HG02981 (cell line): ENCODE data around the gene ASTN2.

ENCODE experiments used
- ATAC-seq: cut with Tn5 transposase; IDR thresholded peaks from one replicate; pipeline ENCODE4 v1.9.1; 2021; ENCODE audit warnings: mild to moderate bottlenecking, moderate library complexity; ENCODE audit not compliant: unreplicated experiment

ASTN2 gene

DNA sequence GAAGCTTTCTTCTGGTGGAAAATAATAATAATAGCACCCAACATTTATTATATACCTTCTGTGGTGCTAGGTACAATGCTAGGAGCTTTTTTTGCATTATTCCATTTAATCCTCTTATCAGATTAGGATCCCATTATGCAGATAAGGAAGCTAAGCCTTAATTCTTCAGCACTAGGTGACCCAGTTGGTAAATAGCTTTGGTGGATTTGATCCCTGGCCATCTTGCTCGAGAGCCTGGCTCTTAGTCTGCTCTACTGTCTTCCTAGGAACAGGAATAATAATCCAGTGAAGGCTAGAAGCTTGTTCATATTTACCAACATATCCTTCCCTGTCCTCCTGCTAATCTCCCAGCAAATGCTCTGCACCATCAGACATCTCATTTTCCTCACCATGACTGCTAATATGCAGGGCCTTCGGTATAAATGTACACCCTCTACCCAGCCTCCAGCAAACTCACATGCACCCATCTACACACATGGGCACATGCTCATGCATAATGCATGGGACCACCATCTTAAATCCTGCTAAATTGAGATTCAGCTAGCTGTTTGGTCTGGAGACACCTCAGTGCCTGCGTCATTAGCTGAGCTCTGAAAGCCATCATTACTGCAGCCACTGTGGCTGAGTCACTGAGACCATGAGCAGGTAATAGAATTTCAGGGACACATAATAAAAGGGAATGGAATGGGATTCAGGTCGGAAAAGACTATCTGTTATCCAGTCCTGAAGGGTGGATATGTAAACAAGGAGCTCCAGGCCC is 640.3 kb downstream of the ASTN2 start:
- no peak for ATAC-seq

DNA sequence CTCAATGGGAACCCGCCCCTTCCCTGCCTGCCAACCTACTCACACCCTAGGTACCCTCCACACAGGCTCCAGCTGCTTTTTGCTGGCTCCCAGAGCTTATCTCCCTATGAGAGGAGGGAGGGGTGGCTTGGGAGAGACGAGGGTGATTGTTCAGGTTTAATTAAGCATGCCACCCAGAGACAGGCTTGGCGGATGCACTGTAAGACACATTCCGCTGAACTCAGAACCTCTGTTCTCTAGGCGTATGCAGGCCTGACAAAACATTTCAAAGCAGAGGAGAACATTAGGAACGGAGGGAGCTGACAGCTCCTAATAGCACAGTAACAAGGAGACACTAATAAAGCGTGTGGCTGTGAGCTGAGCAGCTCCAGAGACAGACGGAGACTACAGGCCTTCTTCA is 647.6 kb downstream of the ASTN2 start:
- ATAC-seq = no peak

DNA sequence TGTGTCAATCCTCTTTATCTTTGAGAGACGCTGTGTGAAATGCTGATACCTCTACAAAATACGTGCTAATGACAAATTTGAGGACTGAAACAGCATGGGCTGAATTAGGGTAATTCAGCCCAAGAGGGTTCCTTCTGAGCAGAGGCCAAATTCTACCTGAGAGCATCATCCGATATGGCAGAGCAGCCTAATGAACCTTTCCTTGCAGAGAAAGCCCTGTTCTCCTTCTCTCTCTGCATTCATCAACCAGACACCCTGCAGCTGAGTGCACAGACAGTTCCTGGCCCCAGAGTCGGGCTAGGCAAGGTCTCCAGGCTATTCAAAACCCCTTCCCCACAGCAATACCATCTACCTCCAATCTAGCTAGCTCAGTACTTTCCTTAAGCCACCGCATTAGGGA is 649.8 kb downstream of the ASTN2 start:
- ATAC-seq = no peak

DNA sequence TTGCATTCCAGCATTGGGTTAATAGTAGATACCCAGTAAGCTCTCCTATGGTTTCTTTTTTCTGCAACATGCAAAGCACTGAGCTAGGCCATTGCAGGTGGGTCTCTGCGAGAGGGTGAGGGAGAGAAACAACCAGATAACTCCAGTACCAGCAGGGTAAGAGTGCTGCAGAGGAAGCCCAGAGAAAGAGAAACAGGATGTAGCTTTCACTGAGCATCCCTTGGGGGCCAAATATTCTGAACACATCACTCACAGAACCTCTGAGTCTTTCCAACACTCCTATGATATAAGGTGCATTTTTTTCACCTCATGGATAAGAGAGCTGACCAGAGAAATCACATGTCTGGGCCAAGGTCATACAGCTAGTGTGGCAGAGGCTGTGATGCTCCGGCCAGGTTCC is 651.1 kb downstream of the ASTN2 start:
- no peak for ATAC-seq

DNA sequence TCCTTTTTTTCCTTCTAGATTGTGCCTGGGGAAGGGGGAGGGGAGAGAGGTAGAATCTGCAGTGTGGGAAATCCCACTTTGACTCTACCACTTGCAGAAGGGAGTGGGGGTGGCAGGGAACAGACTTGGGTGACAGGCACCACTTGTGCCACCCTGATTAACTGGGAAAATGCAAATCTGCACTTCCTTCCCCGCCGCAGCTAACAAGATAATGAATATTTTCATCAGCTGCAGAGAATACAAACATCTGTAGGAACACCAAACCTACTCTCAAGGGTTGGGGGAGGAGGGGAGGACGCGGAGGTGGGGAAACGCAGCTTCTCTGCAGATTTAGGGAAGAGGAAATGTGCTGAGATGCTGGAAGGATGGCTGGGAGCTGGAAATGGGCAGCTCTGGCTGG is 654.2 kb downstream of the ASTN2 start:
- no peak for ATAC-seq

DNA sequence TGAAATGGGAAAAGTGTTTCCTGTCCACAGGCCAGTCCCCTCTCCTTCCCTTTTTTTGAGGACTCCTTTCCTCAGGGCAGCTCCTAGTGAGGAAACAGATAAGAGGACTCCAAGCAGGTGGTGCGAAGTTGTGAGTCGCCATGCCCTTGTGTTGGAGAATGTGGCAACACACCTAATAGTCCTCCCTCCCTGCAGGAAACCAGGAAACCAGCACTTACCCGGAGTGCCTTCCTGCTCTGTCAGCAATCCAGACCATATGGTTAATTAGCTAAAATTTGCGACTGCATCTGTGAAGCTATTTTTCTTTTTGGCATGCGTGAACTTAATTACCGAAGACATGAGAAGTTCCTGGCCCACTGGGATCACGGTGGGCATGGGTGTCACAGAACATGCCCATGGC is 657.8 kb downstream of the ASTN2 start:
- ATAC-seq = no peak

DNA sequence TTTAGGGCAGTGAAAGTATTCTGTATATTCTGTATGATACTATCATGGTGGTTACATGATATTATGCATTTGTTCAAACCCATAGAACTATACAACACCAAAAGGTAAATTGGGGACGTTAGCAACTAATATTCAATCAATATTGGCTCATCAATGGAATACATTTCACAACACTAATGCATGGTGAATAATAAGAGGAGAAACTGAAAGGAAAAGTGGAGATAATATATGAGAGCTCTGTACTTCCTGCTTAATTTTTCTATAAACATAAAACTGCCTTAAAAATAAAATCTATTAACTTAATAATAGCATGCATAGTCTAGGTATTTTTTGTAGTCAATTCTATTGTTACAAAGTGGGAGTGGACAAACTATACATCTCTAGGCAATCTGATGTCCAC is 661.5 kb downstream of the ASTN2 start:
- ATAC-seq = no peak

DNA sequence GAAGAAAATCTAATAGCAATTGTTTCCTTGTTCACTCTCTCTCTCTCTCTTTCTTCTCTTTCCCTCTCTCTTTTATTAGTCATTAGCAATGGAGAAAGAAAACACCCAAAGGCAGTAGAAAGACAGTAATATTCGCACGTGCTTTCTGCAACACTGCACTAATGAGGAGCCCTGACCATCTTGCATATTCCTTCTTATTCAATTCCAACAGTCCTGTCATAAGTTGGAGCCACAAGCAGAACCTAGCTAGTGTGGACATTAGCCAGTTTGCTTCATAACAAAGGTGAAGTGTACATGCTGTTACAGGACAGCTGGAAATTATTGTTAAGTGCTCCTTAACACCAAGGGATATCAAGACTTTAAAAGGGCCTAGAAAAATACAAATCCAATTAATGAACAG is 664.3 kb downstream of the ASTN2 start:
- ATAC-seq = no peak

DNA sequence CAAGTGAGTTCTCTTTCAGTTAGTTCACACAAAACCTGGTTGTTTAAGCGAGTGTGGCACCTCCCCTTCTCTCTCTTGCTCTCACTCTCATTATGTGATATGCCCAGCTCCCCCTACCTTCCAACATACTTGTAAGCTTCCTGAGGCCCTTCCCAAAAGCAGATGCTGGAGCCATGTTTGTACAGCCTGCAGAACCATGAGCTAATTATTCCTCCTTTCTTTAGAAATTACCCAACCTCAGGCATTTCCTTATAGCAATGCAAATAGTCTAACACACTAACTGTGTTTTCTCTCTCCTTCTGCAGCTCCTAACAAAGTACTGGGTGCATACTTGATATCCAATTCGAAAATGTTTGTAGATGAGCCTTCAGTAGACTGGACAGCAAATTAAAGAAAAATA is 665.1 kb downstream of the ASTN2 start:
- ATAC-seq = no peak

DNA sequence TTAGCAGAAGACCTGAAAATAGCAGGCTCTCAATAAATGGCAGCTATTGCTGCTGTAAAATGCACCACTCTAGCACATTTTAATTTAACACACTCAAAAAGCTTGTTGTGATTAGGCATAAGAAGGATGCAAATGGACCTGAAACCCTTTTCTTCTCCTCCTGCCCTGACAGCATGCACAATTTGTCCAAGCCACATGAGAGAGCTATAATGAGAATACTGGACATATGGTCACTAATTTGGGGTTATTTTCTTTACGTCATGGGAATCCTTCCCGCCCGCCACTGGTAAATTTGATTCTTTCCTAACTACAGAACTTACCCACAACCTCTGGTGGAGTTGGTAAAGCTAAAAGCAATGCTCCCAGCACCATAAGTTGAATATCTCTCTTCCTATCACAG is 665.7 kb downstream of the ASTN2 start:
- ATAC-seq = no peak

DNA sequence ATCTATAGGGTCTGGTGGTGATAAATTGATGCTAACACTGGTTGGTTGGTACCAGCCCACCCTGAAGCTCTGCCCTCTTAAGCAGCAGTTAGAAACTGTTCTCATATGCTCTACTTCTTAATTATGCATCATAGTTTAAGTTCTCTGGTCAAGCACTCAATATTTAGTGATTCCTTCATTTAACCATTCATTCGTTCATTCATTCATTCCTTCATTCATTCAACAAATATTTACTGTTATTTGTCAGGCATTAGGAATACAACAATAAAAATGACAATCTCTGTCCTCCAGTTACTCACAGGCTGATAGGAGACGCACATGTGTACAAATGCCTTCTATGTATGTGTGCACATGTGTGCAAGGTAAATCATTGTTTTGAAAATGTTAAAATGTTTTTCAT is 673.1 kb downstream of the ASTN2 start:
- no peak for ATAC-seq

DNA sequence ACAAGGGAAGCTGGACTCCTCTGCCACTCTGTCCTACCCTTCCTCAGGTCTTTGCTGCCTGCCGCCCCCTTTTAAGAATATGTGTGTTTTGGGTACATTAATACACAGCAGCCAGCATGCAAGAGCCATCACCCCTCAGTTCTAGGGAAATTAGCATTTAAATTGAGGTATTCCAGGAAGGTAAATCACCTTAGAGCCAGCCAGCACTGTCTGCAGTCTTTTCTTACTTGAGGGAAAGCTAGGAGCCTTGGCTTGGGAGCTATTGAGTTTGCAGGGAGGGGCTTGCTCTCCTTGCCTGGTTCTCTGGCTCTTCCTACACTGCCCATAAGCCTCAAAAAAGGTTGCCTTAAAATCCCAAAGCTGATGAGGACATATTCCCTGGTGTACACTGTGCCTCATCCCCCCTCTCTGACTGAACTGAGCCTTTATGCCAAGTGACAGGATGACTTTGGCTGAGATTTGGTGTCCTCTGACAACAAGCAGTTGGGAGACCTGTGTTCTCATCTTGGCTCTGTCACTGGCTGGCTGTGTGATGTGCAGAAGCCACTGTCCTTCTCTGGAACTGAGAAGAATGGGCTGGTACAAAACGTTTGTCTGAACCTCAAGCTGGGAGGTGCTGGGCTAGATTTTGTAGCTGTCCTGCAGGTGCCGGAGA is 673.6 kb downstream of the ASTN2 start:
- no peak for ATAC-seq

DNA sequence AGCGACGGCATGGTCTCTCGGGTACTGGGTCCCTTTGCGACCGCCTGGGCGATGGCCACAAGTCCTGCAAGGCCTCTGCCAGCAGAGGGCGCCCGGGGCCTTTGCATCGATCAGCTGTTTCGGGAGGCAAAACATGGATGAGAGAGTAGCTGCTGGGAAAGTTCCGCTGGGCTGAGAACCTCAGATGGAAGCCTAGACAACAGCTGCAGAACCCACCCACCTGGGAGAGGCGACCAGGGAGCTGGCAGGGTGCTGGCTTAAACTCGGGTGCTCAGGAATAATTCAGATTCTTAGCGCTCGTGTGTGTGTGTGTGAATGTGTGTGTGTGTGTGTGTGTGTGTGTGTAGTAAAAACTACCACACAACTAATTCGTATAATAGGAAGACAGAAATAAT is 677.7 kb downstream of the ASTN2 start:
- ATAC-seq = peak; percentile 86

DNA sequence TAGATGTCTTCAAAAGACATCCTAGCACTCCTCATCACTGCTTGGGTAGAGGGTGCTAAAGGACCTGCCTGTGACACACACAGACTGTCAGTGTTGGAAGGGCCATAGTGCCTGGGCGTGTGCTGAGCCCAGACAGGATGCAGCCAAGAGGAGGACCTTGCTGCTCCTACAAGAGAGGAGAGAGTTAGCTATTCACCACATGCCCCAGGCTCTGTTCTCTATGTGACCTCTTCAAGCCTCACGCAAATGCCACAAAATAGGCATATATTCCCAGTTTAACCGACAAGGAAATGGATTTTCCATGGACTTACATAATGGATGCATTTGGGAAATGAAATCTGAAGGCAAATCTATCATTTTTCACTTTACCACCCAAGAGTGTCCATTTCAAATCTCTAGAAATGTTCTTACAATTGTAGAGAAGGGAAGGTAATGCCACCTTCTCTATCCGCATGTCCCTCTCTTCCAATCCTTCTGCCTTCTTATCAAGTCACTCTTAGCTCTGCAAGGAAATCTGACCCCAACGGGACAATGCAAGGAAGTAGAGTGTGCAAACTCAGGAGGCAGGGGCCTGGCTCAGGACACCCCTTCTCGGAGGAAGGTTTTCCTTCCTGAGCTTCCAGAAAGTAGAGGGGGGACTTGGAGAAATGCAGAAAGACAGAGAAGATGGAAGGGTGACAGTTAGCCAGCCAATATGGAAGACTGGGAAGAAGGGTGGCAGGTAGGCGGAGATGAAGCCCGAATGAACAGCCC is 678.3 kb downstream of the ASTN2 start:
- ATAC-seq = no peak

DNA sequence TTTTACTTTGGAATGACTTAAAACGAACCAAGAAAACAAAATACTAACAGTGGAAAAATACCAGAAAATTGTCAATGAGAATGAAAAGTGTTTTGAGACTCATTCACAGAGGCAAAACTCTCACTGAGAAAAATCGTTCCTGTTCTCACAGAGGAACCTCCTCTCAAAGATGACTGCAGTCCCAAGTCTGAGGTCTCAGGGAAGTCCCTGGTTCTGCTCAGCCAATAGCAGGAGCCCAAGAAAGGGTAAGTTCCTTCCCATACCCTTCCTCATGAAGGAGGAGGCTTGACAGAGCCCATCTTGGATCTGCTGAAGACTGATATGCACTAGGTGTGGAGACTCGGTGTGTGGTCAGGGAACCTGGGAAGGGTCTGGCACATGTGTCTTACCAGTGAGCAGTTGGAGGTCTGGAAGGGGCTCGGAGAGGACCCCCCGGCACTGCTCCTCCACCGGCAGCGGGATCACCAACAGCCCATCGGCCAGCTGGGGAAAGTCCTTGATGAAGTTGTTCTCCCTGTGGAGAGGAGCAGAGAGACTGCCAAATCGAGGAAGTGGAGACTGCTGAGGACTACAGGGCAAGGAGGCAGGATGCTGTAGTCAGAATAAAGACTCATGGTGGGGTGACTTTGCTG is 681.7 kb downstream of the ASTN2 start:
- no peak for ATAC-seq

DNA sequence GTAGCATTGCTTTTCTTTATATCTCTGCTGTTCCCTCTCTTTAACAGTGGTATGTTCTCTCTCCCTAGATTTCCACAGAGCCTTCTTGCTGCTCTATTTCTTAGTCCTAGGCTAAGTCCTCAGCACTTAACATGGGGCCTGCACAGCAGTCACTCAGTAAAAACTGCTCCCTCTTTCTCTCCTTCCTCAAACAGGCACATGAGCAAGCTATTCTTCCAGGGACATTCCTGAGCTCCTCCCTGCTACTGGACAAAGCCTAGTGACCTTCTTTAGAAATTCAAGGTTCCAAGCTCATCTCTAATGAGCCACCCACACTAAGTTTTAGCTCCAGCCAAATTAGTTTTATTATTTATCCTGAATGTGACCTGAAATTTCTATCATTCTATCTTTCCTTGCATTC is 688.3 kb downstream of the ASTN2 start:
- no peak for ATAC-seq

DNA sequence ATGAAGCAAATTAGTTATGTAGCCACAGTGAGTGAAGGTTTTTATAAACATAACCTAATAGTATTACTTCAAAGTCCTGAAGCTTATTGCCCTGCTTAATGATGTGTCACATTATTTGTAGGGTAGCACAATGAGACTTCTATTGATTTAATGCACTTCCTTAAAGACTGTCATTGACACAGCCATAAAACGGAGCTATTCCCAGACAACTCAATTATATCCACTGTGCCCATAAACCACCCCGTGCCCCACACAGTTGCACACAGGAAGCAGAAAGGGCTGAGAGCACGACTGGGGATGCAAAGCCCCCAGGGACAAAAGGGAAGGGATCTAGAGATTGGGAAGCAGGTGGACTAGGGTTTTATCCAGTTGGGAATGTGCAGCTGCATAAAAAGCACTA is 690.7 kb downstream of the ASTN2 start:
- ATAC-seq = no peak

DNA sequence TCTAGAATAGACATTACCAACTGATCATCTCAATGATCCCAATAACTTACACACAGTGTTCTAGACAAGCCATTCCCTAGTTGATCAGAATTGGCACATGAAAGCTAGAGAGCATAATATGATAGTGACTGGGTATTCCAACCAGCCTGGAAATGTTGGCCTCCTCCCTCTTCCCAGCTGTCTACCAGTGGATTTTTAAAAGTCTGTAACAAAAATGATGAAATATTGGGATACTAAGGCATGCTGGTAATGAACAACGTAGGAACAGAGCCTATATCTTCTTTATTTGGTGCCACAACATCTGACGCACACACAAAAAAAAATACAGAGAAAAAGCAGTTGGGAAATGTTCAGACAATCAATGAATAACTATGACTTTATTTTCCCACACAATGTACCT is 692.9 kb downstream of the ASTN2 start:
- ATAC-seq = no peak

DNA sequence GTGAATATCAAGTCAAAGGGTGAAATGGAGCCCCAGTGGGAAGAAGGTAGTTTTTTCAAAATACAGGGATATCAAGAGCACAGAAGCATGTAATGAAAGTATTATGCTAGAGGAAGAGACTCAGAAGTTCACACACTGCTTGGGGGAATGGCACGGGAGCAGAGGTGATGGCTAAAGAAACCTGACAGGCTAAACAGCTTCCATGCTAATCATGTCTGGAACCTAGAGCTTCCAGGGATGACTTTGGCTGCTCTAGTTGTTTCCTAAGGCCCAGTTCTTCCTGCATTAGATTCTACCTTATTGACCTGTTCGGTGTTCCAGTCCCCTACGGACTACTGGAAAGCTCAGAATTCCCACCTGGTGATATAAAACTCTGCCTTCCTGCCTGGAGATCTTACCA is 693.4 kb downstream of the ASTN2 start:
- no peak for ATAC-seq

DNA sequence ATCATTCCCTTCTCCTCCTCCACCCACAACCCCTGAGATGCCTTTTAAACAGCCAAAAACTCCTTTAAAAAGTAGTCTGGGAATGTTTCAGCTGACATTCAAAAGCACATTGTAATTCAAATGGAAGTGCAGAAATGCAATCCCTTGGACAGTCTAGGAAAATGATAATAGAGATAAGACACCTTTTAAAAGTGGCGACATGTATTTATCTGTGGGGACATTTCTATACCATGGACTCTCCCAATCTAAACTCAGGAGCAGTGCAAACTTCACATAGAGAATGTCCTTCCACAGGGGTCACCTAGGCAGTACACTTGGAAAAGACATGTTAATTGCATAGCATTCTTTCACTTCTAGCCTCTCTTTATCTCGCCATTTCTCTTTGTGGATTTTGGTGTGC is 694.7 kb downstream of the ASTN2 start:
- no peak for ATAC-seq

DNA sequence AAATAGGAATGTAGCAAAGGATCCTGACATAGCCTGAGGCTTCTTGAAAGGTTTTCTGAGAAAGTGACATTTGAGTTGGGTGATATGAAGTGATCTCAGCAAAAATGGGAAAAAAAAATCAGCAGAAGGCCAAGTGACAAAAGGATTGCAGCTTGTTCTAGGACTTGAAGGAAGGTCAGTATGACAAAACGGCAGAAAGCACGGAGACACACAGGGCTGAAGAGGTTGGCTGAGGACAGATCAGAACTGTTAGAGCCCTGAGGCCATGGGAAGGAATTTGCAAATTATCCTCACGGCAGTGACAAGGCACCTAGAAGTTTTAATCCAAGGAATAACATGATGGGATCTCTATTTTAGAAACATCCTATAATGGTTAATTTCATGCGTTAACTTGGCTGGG is 696.7 kb downstream of the ASTN2 start:
- no peak for ATAC-seq

DNA sequence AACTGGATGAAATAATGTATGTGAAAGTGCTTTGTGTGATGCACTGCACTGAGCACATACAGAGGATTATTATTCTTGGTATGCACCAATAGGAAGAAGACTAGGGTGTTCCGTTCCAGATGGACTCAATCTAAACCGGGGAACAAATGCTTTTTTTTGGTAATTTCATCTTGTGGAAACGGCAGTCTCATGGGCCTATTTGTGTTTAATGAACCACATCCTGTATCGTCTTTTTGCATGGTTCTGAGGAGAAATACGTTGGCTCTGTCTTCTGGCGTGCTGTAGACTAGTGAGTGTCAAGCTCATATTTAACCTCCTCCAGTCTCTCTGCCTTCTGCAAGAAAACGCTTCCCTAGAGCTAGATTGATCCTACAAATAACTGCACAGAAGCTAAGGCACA is 697.7 kb downstream of the ASTN2 start:
- no peak for ATAC-seq
